DMS114 treated with DMSO at 0.1 percent for 48 hours (cell line): ENCODE measurements around the gene OR14I1.

Experiments
- DNase-seq: peaks from one replicate; lab custom pipeline; 2025; ENCODE audit not compliant: unreplicated experiment; lab: John Stamatoyannopoulos, UW

The OR14I1 gene

DNA sequence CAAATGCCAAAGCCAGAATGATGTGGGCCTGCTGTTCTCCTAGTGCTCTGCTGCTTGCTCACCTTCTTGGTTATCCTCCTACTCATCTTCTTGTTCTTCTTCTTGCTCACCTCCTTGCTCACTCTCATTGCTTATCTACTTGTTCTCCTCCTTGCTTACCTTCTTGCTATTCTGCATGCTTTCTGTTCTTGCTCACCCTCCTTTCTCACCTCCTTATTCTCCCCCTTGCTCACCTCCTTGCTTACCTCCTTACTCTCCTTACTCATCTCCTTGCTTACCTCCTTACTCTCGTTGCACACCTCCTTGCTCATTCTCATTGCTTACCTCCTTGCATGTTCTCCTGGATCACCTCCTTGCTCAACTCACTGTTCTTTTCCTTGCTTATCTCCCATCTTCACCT lies at the start of gene OR14I1:
OR14I1 (minus strand) TSS at position 53 of the 400 bp plus-strand sequence.
- DNase-seq: no peak

DNA sequence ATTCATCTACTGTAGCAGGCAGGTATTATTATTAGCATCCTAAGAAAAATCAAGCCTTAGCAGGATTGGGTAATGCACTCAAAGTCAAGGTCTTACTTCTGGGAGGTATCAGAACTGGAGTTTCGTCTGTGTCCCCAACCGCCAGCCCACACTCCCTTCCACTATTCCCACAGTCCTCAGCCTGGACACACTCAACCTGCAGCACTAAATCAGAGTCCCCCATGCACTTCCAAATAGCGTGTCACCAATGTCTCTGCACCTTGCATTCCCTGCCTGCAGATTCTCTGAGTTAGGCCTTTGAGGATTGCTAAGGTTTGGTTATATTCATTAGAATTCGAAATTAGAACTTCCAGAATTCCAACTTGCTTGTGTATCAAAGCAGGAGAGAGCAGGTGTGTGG lies 49.1 kb upstream of the OR14I1 start:
- no peak for DNase-seq

DNA sequence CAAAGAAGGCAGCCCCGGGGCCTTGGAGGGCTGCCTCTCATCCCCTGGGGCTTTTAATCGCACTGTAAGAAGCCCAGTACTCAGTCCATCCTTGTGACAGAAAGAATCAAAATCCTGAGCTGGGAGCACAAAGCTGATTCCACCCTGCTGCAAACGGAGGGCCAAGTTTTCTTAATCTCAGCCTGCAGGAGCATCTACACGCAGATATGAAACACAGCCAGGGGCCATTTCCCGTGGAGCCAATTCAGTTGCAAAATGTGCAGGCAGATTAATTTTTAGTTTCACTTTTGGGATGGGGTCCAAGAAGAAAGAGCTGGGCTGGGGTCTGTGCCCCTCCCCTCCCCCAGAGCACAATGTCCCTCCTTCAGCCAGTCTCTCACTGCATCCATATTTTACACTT lies 48.6 kb upstream of the OR14I1 start:
- DNase-seq: no peak

DNA sequence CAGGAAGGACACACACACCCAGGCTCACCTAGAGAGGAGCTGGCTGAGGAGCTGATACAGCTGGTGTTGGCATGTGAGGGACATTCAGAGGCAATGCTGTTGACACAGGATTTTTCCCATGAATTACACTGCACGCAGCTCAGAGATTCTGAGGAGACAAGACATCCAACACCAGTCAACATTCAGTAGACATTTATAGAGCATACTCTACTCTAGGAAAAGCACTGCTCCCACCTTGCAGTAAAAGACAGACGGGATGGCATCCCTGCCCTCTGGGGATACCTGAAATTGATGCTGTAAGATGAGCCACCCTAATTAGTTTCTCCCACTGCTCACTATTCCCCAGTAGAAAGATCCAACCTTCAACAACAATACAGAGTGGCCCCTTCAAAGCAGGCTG lies 47.9 kb upstream of the OR14I1 start:
- DNase-seq: no peak

DNA sequence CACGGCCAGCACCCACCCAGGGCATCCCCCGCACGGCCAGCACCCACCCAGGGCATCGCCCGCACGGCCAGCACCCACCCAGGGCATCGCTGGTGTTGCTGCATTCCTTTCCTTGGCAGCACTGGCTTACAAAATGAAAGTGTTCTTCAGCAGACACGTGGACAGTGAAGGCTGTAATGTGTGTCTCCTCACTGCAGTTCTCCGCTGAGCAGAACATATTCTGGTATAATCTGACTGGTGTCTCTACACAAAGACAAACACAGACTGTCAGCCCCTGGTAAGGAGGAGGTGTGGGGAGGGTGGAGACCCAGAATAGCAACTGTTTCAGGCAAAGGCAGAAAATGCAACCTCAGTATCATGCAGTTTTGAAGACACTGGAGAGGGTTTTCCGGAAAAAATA lies 45.6 kb upstream of the OR14I1 start:
- DNase-seq: no peak

DNA sequence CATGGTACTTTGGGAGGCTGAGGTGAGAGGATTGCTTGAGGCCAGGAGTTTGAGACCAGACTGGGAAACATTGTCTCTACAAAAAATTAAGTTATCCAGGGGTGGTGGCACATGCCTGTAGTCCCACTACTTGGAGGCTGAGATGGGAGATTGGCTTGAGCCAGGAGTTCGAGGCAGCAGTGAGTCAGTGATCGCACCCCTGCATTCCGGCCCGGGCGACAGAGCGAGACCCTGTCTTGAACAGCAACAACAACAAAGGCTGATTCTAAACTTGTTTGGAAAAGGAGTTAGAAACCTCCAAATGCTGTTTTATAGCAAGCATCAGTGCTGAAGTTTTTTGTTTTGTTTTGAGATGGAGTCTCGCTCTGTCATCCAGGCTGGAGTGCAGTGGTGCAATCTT lies 38.3 kb upstream of the OR14I1 start:
- DNase-seq: no peak

DNA sequence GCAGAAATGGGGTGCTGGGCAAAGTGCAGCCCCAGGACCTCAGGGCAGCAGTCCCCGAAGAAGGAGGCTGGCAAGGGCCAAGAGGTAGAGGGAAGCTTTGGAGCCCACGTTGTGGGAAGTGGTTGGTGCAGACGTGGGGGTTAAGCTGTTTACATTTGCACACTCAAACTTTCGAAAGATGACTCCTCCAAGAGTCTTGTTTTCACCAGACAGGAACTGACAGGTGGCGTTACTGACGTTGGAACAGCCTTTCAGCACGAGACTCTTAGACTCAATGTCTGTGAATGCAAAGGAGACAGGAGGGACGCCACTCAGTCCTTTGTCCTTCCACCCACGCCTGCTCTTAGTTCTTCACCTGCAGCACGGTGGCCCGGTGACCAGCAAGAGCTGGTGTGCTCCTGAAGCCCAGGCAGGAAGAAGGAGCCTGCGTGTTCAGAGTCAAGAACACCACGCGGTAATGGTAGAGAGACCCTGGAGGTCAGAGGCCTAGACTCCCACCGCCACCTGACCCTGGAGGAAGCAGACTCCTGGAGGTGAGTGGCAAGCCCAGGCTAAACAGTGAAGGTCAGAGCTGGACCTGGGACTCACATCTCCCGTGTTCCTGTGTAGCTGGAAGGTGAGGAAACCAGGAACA lies 37.1 kb upstream of the OR14I1 start:
- DNase-seq: no peak

DNA sequence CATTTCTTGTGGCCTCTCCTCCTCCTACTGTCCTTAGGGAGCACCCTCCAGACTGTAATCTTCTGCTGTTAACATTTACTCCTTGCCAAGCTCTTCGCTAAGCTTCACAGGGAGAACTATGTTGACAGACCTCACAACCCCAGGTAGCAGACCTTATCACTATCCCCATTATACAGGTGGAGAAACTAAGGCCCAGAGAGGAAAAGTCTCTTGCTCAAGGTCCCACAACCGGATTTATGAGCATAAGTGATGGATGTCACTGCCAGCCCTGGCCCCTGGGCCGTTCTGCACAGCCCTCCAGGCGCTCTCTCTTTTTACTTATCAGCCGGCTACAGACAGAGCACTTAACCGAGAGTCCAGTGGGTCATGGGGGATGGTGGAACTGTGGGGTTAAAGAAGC lies 34.9 kb upstream of the OR14I1 start:
- no peak for DNase-seq

DNA sequence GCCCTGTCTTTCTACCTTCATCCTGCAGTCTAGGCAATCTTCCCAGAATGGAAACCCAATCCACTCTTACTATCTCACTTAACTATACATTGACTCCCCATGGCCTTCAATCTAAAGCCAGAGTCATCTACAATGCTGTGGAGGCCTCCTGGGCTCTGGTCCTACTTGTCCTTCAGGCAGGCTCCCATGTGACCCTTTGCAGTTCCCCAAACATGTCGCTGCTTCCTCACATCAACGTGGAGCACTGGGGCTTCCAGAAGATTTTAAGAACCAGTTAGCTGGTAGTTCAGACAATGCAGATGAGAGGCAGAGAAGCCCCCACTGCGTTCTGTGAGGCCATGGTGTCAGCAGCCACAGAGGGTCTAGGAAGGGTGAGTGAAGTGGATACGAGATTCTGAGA lies 34.4 kb upstream of the OR14I1 start:
- DNase-seq: no peak

DNA sequence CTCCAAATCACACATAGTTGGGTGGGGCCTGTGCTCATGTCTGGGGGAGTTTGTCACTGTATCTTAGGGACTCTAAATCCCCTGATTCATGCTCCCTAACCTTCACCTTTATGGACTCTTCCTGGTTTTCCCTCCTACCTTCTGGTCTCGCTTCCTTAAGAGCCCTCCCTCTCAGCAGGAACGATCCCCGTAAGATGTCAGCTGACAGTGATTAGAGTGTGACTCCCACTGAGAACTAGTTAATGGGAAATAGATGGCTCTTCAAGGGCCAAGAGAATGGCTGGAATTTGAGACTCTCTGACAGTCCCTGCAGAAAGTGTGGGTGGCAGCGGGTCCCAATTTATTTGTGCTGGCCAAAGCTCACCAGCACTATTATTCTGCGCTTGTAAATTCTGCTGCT lies 31.0 kb upstream of the OR14I1 start:
- DNase-seq: no peak

DNA sequence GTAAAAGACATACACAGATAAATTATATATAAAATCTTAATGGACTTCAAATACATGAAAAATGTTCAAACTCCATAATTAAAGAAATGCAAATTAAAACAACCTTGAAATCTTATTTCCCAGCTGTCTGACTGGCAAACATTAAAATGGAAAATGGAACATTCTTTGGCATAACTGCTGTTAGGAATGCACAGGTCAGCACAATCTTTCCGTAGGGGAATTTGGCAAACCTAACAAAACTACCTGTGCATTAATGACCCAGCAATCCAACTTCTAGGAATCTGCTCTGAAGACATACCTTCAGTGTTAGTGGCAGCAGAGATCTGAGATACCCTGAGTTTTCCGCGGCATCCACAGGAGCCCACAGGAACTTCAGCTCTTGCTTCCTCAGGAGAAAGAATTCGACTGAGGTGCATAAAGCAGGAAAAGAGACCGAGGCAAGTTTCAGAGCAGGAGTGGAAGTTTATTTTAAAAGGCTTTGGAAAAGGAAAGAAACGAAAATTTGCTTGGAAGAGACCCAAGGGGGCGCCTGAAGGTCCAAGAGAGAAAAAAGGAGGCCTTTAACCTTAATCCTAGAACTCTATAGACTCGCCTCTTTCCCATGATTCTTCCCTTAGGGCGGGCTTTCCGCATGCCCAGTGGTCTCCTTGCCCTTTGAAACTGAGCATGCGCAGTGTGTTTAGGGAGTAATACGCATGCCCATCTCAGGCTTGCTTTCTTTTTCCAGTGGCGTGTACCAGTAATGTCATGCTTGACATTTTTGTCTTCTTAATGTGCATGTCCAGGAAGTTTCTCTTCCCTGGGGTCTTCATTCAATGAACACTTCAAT lies 28.2 kb upstream of the OR14I1 start:
- no peak for DNase-seq

DNA sequence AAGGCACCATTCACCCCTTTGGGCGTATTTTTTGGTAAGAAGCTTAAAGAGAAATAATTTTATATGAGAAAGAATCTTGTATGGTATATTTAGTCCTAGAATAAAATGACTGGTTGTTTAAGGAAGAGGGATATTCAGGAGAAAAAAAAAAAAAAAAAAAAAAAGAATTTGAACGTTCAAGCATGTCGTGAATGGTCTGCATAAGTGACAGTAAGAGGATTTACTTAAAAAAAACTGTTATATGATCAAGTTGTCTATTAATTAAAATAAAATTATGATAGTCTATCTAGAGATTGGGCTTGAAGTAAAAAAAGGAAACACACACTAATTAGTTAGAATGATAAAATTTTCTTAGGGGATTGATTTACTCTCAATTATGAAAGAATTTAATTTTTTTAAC lies 11.7 kb upstream of the OR14I1 start:
- DNase-seq: no peak

DNA sequence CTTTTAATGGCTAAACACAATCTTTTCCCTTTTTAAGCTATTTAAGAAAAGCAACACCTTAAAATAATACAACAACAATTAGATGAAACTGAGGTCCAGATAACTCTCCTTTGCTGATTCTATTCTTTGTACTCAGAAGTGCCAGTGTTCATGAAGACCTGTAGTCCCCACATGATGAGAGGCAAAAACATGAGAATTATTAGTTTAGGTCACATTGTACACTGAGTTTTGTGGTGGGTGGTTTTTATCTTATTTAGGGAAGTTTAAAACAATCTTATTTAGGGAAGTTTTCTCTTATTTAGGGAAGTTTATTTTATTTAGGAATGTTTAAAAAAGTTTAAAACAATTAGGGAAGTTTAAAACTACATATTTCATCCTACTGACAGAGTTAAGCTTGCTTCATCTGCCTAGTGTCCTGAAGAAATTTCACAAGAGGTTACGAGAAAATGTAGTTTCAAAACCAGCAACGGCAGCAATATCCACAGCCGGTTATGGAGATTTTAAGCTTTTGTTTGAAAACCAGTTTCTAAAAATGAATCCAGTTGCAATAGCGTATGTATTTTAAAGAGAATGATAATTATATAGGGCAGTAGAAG lies 7.8 kb upstream of the OR14I1 start:
- DNase-seq: no peak

DNA sequence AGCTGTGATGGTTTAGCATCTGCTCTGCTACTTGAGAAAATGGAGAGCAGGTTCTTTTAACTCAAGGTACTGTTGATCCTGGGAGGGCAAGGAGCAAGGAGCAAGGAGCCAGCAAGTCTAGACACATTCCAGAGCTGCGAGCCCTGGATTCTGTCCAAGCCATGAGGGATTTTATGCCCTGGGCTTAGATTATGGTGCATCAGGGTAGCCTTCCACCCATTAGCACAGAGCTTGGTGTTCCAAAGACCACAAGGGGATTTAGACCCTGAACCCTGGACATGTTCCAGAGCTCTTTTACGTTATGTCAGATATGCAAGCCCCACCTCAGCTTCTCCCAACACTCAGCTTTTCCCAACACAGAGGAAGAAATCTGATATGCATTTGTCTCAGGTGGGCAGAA lies 2.0 kb upstream of the OR14I1 start:
- DNase-seq: no peak

DNA sequence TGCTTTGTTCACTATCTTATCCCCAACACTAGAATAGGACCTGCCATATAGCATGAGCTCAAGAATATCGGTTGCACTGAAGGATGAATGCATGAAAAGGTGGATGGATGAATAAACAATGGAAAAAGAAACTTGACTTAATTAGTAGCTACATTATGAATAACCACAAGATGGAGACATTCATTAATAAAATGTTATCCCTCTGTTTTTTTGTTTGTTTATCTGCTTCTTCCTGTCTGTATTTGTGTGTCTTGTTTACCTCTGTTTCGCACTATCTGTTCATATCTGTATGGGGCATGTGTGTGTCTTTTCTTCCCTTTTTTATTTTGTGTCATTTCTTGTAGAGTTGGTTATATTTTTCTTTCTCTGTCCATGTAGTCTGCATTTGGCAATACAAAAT lies 1.1 kb upstream of the OR14I1 start:
- DNase-seq: peak; percentile 24

DNA sequence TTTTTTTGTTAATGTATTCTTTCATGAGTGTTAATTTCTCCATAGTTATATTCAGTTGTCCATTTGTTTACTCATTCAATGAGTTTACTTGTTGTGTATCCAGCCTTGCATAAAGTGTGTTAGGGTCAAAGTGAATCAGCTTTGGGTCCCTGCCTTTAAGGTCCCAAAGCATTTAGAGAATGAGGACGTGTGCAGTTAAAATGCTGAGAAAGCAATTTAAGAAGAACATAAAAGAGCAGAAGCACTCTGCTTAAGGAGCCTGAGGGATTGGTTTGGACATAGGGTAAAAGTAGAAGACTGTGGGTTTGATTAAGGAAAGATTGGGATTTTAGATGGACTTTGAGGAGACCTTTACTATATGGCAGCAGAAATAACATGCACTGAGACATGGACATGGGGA lies 3.5 kb downstream of the OR14I1 start:
- DNase-seq: no peak

DNA sequence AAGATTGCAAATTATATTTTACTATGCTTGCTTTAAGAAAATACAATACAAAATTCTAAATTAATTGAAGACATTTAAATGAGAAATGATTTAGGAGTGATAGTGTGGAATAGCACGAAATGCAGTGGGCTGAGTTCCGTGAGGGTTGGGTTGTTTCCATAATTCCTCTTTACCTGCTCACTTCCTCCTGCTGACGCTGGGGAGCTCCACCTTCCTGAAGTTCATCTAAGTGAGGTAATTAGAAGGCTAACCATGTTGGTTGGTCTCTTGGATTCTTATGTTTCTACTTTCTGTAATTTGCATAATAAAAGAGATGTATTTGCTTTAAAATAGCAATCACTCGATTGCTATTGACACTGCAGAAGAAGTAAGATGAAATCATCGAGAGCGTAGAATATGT lies 4.7 kb downstream of the OR14I1 start:
- DNase-seq: no peak

DNA sequence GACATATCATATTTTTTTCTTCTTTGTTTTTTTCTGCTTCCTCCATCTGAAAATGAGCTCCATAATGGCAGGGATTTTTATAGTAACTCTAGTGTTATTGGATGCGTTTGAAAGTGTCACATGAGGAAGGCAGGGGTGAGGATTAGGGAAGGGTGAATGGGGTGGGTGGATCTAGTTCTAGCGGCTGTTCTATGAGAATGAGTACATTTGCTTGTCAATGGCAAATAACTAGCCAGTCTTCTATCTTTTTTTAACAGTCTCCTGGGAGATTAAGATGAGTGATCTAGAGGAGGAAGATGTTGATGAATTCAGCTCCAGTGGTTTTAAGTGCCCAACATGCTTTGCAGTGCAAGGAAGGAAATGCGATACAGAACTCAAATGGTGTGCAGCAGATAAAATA lies 5.8 kb downstream of the OR14I1 start:
- DNase-seq: no peak

DNA sequence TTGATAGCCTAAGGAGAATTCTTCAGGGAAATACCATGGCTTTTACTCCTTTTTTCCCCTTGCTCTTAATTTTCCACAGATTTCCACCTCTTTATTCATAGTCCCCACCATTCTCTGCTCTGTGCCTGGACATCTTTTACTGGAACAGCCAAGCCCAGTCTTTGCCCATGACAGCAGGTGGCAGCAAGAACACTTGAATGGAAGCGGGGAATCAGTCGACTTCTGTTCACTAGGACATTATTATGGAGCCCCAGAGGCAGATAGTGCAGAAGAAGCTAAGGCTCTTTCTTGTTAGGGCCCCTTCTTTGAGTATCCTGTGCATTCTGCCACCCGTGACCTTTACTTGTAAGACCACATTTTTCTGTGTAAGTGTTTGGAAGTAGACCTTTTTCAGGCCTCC lies 6.3 kb downstream of the OR14I1 start:
- DNase-seq: peak; percentile 17

DNA sequence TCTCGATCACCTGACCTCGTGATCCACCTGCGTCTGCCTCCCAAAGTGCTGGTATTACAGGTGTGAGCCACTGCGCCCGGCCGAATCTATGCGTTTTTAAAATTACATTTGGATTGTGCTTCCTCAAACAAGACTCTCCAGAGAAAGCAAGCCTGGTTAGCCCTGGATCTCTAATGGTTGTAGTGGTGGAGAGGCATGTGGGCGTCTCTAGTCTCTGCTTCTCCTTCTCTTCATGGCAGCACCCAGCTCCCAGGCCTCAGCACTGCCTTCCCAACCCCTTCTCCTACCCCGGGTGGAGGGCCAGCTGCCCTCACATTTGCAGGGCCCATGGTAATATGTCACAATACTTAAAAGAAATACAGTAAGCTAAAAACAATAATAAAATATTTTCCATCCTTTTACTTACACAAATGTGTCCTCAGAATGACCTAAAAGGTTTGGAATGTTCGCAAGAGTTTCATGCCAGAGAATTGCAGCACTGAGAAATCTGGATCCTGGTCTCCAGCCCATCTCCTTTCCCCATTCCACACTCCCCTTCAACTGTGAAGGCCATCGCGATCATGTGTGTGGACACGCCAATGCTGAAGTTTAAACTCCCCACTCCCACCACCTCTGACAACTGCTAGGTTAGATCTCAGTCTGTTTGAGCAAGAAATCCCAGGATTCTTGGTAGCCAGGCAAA lies 7.0 kb downstream of the OR14I1 start:
- DNase-seq: no peak

DNA sequence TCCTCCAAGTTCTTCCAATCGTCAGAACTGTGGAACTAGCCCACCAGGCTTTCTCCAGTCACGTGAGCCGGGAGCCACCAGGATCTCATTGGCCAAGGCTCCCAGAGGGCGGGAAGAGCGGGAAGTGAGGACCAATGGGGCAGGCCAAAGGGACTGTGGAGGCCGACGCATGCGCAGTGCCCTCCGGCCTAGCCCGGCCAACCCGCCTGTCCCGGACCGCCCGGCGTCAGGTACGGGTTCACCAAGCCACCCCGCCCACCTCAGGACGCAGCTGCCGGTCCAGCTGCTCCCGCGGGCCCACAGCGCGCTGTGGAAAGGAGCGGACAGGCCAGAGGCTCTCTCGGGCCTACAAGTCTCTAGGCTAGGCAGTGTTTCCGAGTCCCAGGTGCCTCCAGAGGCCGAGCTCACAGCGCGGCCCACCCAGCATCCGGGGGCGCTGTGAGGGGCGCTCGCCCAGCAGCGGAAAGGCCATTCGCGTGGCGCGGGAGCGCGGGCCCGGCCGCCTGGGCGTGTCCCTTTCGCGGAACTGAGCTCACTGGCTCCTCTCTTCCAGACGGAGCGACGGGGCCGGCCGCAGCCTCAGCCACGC lies 10.9 kb downstream of the OR14I1 start:
- no peak for DNase-seq
